Colonic mucosa (tissue), 4 donors: Measurements from ENCODE around the gene SUGP1. TPM values are rescaled to one million over a fixed set of nuclear protein-coding genes. Genes with fewer than 3 reads are reported as not detected.

Experiments used
- DNase-seq: peaks from one replicate; pipeline ENCODE4 v3.0.0-alpha.2; 2020
- H3K27ac ChIP-seq: fragments of 200-600 bp; one replicate; pipeline ENCODE4 v1.8.0; 2021
- H3K27me3 ChIP-seq: fragments of 200-600 bp; one replicate; pipeline ENCODE4 v1.8.0; 2021
- H3K36me3 ChIP-seq: fragments of 200-600 bp; one replicate; pipeline ENCODE4 v1.8.0; 2021
- H3K4me1 ChIP-seq: fragments of 200-600 bp; one replicate; pipeline ENCODE4 v1.8.0; 2021; ENCODE audit warnings: mild to moderate bottlenecking
- H3K4me3 ChIP-seq: fragments of 200-600 bp; one replicate; pipeline ENCODE4 v1.8.0; 2021
- H3K9ac ChIP-seq, 2 donors: one replicate each; pipeline ENCODE4 v1.7.0; 2013; ENCODE audit warnings: control low read depth in 2 of 2, low read depth in 2 of 2, low read length in 2 of 2
- H3K9me3 ChIP-seq: fragments of 200-600 bp; one replicate; pipeline ENCODE4 v1.8.0; 2021
- intact Hi-C: fragments of 100-400 bp; cut with DNase I; formaldehyde crosslinking; loops from one replicate; pipeline ENCODE4 v1.14.1; 2022
- total RNA-seq, 2 donors: library from RNA; stranded (reverse); fragmentation: NEBNext Ultra II Directional in 1 of 2; extraction: Animal tissue kit (Norgen Biotek cat#: 25700) in 1 of 2; gene quantifications; one replicate each; pipeline ENCODE4 v1.2.1, GENCODE V29; 2021
- TF ChIP-seq, protein P1 (sequence below): fragments of 200-600 bp; IDR thresholded peaks from one replicate; pipeline ENCODE4 v1.8.0; 2022; ENCODE audit warnings: antibody characterized with exemption, mild to moderate bottlenecking
- donor health status: healthy.
- donor health status: DM: no; HTN: no; CAD: no.
- donor health status: DM: no; HTN: no; CAD: no.

SUGP1 gene
- total RNA-seq, 2 donors from 2014 or later = 33.2 to 54.7 TPM

DNA sequence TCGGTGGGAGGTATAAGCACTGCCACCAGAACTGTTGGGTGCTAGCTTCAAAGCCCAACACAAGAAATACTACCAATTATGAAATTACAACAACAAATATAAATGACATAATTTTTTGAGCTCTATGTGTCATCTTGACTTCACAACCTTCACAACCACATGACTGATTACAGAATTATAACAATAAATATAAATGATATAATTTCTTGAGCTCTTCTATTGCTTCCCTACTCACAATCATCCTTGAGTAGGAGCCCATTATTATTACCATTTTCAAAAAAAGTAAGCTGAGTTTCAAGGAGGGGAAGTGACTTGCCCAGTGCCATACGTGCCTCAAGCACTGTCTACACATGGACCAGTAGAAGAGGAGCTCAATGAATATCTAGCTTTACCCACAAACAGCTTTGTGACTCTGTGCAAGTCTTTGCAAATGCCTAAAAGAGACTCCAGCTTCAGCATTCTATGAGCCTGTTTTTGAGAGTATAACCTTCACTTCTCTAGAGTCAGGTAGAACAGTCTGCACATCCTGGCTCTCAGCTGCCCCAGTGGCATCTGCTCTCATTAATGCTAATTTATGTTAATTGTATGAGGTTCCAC, 86.0 kb downstream of the SUGP1 start:
- no peak overlapping the region for H3K27ac ChIP-seq
- H3K9me3 ChIP-seq = no peaks in the 10 kb centered on the region
- H3K4me1 ChIP-seq = no peaks in the 10 kb centered on the region
- H3K27me3 ChIP-seq = no peaks in the 10 kb centered on the region
- TF ChIP-seq, protein P1, sequence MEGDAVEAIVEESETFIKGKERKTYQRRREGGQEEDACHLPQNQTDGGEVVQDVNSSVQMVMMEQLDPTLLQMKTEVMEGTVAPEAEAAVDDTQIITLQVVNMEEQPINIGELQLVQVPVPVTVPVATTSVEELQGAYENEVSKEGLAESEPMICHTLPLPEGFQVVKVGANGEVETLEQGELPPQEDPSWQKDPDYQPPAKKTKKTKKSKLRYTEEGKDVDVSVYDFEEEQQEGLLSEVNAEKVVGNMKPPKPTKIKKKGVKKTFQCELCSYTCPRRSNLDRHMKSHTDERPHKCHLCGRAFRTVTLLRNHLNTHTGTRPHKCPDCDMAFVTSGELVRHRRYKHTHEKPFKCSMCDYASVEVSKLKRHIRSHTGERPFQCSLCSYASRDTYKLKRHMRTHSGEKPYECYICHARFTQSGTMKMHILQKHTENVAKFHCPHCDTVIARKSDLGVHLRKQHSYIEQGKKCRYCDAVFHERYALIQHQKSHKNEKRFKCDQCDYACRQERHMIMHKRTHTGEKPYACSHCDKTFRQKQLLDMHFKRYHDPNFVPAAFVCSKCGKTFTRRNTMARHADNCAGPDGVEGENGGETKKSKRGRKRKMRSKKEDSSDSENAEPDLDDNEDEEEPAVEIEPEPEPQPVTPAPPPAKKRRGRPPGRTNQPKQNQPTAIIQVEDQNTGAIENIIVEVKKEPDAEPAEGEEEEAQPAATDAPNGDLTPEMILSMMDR = no peak
- H3K36me3 ChIP-seq = no peaks in the 10 kb centered on the region
- H3K4me3 ChIP-seq = no peak overlapping the region
- intact Hi-C loops = no loop called here
- DNase-seq = no peak
- no peak overlapping the region for H3K9ac ChIP-seq

GRCh38 chr19:19232261-19232721, 88.0 kb downstream of the SUGP1 start:
- intact Hi-C loops = no loop called here
- Histone ChIP-seq H3K4me3 (no peak overlapping the region), H3K9me3 (no peaks in the 10 kb centered on the region), H3K9ac (no peak overlapping the region), H3K4me1 (no peaks in the 10 kb centered on the region), H3K27ac (no peak overlapping the region), H3K27me3 (no peaks in the 10 kb centered on the region), H3K36me3 (no peaks in the 10 kb centered on the region)
- DNase-seq = no peak
- TF ChIP-seq, protein P1 = no peak

GRCh38 chr19:19230999-19231398, 89.3 kb downstream of the SUGP1 start:
- Histone ChIP-seq H3K4me1 (no peaks in the 10 kb centered on the region), H3K27ac (no peak overlapping the region), H3K27me3 (no peaks in the 10 kb centered on the region), H3K9me3 (no peaks in the 10 kb centered on the region), H3K4me3 (no peak overlapping the region), H3K9ac (no peak overlapping the region), H3K36me3 (no peaks in the 10 kb centered on the region)
- DNase-seq = no peak
- TF ChIP-seq, protein P1 = no peak
- intact Hi-C loops = no loop called here

DNA sequence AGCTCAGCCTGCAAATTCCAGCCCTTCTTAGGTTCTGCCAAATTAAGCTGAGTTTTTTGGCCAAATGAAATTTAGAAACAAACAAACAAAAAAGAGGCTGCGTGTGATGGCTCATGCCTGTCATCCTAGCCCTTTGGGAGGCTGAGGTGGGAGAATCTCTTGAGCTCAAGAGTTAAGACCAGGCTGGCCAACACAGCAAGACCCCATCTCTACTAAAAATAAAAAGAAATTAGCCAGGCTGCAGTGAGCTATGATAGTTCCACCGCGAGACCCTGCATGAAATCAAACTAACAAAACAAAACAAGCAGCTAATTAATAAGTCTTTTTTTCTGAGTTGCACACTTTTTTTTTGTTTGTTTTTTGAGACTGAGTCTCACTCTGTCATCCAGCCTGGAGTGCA, 90.6 kb downstream of the SUGP1 start:
- intact Hi-C loops = no loop called here

DNA sequence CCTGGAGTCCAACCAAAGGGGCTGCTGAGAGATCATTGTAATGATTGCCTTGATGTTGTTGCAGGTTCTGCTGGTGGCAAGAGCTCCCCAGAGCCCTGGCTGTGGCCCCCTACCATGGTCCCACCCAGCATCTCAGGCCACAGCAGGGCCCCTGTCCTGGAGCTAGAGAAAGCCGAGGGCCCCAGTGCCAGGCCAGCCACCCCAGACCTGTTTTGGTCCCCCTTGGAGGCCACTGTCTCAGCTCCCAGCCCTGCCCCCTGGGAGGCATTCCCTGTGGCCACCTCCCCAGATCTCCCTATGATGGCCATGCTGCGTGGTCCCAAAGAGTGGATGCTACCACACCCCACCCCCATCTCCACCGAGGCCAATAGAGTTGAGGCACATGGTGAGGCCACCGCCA, 93.1 kb downstream of the SUGP1 start:
- Histone ChIP-seq H3K4me1 (no peaks in the 10 kb centered on the region), H3K36me3 (no peaks in the 10 kb centered on the region), H3K27me3 (peaks cover 4% of the 10 kb centered on the region), H3K4me3 (no peak overlapping the region), H3K9ac (no peak overlapping the region), H3K27ac (no peak overlapping the region), H3K9me3 (no peaks in the 10 kb centered on the region)
- TF ChIP-seq, protein P1 = no peak
- no peak for DNase-seq
- intact Hi-C loops = no loop called here

More for the DNA sequence above, 90.6 kb downstream of the SUGP1 start:
- H3K9ac ChIP-seq = no peak overlapping the region
- TF ChIP-seq, protein P1 = no peak
- no peak for DNase-seq
- no peaks in the 10 kb centered on the region for H3K4me1 ChIP-seq
- H3K4me3 ChIP-seq = no peak overlapping the region
- H3K9me3 ChIP-seq = no peaks in the 10 kb centered on the region
- H3K36me3 ChIP-seq = no peaks in the 10 kb centered on the region
- no peak overlapping the region for H3K27ac ChIP-seq
- H3K27me3 ChIP-seq = peaks cover 3% of the 10 kb centered on the region
